Mesenteric fat pad (tissue), 1 donor: ENCODE measurements around the gene CAMK2G. TPM values are rescaled to one million over a fixed set of nuclear protein-coding genes. Genes with fewer than 3 reads are reported as not detected.

Experiments
- DNase-seq: peaks from one replicate; pipeline ENCODE4 v3.0.0-alpha.2; 2020; ENCODE audit warnings: low spot score
- total RNA-seq: library from RNA; stranded (reverse); fragmentation: NEBNext Ultra II Directional; extraction: Animal tissue kit (Norgen Biotek cat#: 25700); gene quantifications from one replicate; pipeline ENCODE4 v1.2.1, GENCODE V29; 2021
- donor health status: DM: yes; HTN: yes; CAD: no.

Gene CAMK2G
- total RNA-seq, 1 donor from 2014 or later, result 24.2 TPM

DNA sequence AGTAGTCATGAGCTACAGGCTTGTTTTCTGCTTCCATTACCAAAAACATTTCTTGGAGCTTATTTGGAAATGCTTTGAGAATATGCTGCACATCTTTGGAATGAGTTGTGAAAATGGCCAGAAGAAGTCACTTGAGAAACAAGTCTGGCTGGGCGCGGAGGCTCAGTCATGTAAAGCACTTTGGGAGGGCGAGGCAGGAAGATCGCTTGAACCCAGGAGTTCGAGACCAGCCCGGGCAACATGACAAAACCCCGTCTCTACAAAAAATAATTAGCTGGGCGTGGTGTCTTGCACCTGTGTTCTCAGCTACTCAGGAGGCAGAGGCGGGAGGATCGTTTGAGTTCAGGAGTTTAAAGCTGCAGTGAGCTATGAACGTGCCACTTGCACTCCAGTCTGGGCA, 93.4 kb downstream of the CAMK2G start:
- no peak for DNase-seq

DNA sequence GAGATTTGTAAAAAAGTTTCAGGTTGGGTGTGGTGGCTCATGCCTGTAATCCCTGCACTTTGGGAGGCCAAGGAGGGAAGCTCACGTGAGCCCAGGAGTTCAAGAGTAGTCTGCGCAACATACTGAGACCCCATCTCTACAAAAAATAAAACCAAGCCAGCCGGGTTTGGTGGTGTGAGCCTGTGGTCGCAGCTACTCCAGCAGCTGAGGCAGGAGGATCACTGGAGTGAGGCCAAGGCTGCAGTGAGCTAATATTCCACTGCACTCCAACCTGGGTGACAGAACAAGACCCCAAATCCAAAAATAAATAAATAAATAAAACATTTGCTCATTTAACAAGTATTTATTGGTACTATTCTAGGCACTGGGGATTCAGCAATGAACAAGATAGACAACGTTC, 94.1 kb downstream of the CAMK2G start:
- no peak for DNase-seq

DNA sequence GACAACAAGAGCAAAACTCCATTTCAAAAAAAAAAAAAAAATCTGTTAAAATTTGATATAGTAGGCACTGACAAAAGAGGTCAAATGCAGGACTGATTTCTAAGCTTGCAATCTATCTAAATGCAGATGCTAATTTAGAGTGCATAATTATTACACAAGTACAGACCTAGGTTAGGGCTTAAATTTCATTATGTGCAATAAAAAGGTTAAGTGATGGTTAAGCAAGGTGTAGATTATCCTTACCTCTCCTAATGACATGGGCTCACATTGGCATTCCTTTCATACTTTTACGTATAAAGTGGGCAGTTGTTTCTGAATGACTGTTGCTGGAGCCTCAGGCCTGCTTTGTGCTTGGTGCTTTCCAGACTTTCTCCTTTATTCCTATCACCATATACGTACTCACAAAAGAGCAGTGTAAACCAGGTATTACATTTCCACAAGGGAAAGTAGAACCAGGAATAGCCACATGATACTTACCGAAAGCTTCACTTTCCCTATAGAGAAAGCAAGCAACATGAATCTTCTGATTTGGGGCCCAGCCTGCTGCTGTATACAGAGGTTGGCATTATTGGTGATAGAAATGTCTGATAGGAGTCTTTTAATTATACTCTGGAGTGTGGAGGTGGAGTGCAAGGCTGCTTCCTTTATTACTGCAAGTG, 94.7 kb downstream of the CAMK2G start:
- DNase-seq, result no peak

DNA sequence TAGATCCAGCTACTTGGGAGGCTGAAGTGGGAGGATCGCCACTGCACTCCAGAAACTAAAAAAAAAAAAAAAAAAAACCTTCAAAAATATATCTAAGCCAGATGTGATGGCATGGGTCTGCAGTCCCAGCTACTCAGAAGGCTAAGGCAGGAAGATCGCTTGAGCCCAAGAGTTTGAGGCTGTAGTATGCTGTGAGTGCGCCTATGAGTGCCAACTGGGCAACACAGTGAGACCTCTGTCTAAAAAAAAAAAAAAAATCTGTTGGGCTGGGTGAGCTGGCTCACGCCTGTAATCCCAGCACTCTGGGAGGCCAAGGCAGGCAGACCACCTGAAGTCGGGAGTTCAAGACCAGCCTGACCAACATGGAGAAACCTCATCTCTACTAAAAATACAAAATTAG, 95.3 kb downstream of the CAMK2G start:
- no peak for DNase-seq

DNA sequence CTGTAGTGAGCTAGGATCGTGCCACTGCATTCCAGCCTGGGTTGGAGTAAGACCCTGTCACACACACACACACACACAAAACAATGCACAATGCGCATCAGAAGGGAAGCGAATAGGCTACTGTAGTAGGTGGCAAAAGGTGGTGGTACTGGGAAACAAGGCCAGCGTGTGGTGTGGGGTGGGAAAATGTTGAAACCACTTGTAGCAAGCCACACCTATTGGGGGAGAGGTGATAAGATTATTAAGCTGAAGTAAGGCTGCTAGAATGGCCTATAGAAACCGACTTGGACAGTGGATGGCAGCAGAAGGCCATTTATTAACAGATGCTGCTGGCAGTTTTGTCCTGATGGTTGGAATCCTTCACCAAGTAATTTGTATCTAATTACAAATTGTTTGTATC, 99.7 kb downstream of the CAMK2G start:
- DNase-seq, result peak; percentile 41

DNA sequence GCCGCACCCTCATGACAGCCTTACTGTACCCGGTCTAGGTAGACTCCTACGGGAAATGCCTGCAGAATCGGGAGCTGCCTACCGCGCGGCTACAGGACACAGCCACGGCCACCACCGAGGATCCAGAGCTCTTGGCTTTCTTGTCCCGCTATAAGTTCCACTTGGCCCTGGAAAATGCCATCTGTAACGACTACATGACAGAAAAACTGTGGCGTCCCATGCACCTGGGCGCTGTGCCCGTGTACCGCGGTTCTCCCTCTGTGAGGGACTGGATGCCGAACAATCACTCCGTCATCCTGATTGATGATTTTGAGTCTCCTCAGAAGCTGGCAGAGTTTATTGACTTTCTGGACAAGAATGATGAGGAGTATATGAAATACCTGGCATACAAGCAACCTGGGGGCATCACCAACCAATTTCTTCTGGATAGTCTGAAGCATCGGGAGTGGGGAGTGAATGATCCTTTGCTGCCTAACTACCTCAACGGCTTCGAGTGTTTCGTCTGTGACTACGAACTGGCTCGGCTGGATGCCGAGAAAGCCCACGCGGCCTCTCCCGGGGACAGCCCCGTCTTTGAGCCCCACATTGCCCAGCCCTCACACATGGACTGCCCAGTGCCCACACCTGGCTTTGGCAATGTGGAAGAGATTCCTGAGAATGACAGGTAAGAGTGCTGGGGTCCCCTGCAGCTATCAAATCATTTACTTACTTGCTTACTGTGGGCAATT, 101.0 kb downstream of the CAMK2G start:
- peak; percentile 87 for DNase-seq

DNA sequence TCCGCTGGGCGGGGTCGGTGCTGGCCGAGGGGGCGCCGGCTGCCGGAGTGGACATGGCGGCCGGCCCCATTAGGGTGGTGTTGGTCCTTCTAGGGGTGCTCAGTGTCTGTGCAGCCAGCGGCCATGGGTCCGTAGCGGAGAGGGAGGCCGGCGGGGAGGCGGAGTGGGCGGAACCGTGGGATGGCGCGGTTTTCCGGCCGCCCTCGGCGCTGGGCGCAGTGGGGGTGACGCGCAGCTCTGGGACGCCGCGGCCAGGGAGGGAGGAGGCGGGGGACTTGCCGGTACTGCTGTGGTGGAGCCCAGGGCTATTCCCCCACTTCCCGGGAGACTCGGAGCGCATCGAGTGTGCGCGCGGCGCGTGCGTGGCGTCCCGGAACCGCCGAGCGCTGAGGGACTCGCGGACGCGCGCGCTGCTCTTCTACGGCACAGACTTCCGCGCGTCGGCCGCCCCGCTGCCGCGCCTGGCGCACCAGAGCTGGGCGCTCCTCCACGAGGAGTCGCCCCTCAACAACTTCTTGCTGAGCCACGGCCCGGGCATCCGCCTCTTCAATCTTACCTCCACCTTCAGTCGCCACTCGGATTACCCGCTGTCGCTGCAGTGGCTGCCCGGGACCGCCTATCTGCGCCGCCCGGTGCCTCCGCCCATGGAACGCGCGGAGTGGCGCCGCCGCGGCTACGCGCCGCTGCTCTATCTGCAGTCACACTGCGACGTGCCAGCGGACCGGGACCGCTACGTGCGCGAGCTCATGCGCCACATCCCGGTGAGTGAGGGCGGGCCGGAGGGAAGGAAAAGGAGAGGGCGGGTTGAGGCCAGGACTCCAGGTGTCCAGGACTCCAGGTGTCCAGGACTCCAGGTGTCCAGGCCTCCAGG, 101.8 kb downstream of the CAMK2G start:
- peak; percentile 98 for DNase-seq

DNA sequence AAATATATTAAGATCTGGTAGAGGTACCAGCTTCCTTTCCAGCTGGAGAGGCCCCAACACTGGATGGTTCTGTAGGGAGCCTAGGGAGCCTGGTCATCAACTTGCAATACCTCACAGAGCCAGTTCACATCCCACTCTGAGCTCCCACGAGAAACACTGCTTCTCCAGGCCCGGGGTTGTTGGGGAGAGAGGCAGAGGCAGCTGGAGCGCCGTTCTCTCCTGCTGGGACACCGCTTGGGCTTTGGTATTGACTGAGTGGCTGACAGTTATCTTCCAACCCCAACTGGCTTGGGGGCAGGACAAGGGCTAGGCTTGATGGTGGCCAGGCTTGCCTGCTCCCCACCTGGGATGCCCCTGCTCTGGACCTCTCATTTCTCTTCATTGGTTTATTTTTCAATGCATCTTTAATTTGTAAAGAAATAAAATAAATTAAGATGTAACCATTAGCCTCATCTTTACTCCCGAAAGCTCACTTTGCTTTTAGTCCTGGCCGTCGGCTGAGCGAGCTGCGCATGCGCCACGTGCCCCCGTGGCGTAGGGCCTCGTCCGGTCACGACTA, 102.6 kb downstream of the CAMK2G start:
- no peak for DNase-seq

DNA sequence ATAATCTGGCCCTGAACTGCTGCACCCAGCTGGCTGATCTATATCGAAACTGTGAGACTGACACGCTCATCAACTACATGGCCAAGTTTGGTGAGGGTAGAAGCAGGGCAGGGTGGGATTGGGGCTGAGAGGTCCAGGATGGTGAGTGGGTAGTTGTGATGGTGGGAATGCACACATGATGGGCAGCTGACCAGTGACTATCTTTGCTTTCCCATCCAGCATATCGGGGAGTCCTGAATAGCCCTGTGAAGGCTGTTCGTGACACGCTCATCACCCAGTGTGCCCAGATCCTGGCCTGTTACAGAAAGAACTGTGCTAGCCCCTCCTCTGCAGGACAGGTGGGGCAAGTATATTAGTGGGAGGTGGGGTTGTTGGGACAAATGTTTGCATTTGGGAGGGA, 105.0 kb downstream of the CAMK2G start:
- peak; percentile 75 for DNase-seq

DNA sequence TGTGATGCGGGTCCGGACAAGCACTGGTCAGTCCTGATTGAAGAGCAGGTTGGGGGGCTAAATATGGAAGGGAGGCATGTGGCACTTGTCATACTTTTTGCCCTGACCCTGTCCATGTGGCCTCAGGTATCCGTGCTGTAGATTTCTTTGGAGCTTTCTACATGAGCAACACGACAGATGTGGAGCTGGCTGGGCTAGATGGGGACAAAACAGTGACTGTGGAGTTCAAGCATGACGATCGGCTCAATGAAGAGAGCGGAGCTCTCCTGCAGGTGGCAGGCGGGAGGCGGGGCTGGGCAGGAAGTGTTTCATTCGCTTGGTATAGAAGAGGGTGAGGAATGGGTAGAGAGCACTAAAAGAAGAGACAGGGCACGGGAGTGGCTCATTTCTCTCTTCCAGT, 105.5 kb downstream of the CAMK2G start:
- DNase-seq, result no peak

DNA sequence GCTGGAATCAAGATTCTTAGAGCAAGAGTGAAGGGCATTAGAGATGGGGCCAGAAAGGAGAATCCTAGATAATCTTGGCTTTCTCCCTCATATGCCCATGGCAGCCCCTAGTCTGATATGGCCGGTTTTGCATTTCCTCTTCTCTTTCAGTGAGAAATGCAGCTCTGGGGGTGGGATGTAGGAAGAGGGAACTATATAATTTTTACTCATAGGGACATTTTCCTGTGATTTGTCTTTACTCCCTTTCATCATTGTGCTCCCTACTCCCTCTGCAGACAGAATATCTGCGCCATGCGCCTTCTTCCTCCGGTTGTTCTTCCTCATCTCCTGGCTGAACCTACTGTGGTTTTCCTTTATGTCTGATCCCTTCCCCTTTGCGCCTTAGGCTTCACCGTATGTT, 109.3 kb downstream of the CAMK2G start:
- peak; percentile 37 for DNase-seq

DNA sequence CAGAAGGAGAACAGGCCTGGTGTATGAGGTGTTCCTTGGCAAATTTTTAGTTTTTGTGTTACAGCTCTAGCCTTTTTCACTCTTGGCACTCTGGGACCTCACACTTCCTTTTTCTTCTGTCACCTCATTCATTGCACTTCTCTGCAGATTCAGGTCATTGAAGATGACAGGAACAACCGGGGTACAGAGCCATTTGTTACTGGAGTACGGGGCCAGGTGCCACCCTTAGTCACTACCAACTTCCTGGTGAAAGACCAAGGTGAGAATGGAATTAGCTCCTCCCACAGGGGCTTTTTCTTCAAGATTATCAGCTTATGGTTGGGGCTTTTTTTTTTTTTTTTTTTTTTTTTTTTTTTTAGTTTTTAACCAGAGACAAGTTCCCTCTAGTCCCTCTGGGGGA, 111.0 kb downstream of the CAMK2G start:
- peak; percentile 14 for DNase-seq

DNA sequence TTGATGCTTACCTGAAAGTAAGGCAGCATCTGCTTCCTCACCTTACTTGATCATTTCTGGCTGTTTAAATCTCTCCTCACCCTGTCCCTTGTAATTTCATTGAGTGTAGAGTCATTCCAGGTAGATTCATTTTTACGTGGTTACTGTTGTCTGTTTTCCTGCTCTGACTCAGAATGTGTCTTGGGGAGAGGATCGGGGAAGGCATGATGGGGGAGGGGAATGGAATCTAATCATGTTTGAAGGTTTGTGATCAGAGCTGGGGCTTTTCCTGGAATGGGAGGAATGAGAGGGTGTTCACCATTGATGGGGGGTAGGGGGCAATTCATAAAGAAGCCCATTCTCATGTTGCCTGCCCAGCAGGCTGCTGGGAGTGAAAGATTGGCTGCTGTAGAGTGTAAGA, 111.4 kb downstream of the CAMK2G start:
- peak; percentile 5 for DNase-seq

Other genes starting within 250 kb of the CAMK2G start
- 0.58 TPM for gene MYOZ1, start 233.1 kb downstream of the CAMK2G start, total RNA-seq
- 0.10 TPM for gene SYNPO2L, start 218.5 kb downstream of the CAMK2G start, total RNA-seq
- 7.4 TPM for gene AGAP5, start 176.4 kb downstream of the CAMK2G start, total RNA-seq
- gene SEC24C, start 130.2 kb downstream of the CAMK2G start, total RNA-seq, result 65.5 TPM
- gene CHCHD1, start 92.5 kb downstream of the CAMK2G start, total RNA-seq, result 17.7 TPM
- 91.5 TPM for gene ZSWIM8, start 88.9 kb downstream of the CAMK2G start, total RNA-seq
- gene NDST2, start 63.0 kb downstream of the CAMK2G start, total RNA-seq, result 41.6 TPM
- 64.7 TPM for gene PLAU, start 36.6 kb upstream of the CAMK2G start, total RNA-seq
- 129 TPM for gene VCL, start 123.6 kb upstream of the CAMK2G start, total RNA-seq